K562 (cell line): ENCODE data around the gene TMEM191B.
"Not testable (repeated sequence)": the region's sequence is repeated elsewhere in the genome, so short reads cannot be mapped to it uniquely, and the experiment has no call there.

Source experiments
- CTCF ChIP-seq, 3 experiments: IDR thresholded peaks in 2 of 3; conservative IDR thresholded peaks in 1 of 3; 2 replicates each; pipeline ENCODE4 v1.5.1; 2011 to 2012; ENCODE audit warnings: low read length in 3 of 3, mild to moderate bottlenecking in 3 of 3, control low read depth in 2 of 3, improper control_type of control experiment in 1 of 3, inconsistent platforms in 1 of 3, low read depth in 1 of 3, mixed read lengths in 1 of 3, moderate library complexity in 1 of 3; ENCODE audit not compliant: insufficient read depth in 2 of 3
- FOXJ3 ChIP-seq: sonication (generic); formaldehyde crosslinking; IDR thresholded peaks from 2 replicates; pipeline ENCODE4 v1.4.0; 2020; ENCODE audit warnings: mild to moderate bottlenecking, missing genetic modification reagents
- HCFC1 ChIP-seq: IDR thresholded peaks from 2 replicates; pipeline ENCODE4 v1.6.1; 2012; ENCODE audit warnings: low read depth, low read length, improper control_type of control experiment
- PRPF4 ChIP-seq: fragments of 200-400 bp; formaldehyde crosslinking; IDR thresholded peaks from one replicate; pipeline ENCODE4 v1.6.1; 2017; ENCODE audit warnings: low read length, low read depth, mild to moderate bottlenecking; ENCODE audit not compliant: insufficient read depth, poor library complexity, severe bottlenecking
- U2AF1 ChIP-seq: fragments of 200-400 bp; formaldehyde crosslinking; optimal IDR thresholded peaks from 2 replicates; pipeline ENCODE3; 2017; ENCODE audit warnings: mild to moderate bottlenecking, low read depth, low read length, moderate library complexity
- ZNF589 ChIP-seq: fragments of 200-800 bp; sonication (Bioruptor generic); IDR thresholded peaks from 2 replicates; pipeline ENCODE4 v1.6.1; 2016; ENCODE audit warnings: low read depth, missing genetic modification characterization, missing compliant biosample characterization

DNA sequence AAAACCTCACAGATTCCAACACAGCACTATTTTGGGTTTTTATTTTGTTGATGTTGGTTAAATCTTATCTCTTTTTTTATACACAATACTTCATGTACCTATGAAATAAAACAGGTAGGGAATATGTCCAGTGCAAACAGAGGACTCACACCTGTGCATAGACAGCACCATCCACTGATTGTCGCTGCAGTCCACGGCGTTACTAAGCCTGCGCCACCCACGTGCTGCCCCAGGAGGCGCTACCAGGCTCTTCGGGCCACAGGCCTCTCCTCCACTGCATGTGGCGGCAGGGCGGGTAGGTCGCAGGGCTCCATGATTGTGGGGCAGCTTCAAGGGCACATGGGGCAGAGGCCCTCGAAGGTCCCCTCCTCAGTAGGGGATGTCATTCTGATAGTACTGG, 6.0 kb downstream of the TMEM191B start:
- not testable (repeated sequence) for TF ChIP-seq U2AF1; FOXJ3 (CRISPR knock-in tag); ZNF589 (CRISPR knock-in tag); HCFC1; PRPF4; CTCF (IDR thresholded peaks at IDR 0.05 in 2 of 3, conservative IDR thresholded peaks at IDR 0.05 in 1 of 3; ENCODE audit: insufficient read depth in 2 of 3, low read depth in 1 of 3, low read length in 3 of 3)
